ENCODE data around the gene MYL7. TPM values are rescaled to one million over a fixed set of nuclear protein-coding genes. Genes with fewer than 3 reads are reported as not detected.

The MYL7 gene
- total RNA-seq, 1 donor from 2014 or later, result not detected

GRCh38 chr7:44094883-44095592, 46.1 kb downstream of the MYL7 start:
- Mint-ChIP-seq H3K9me3 (no peaks in the 10 kb centered on the region), H3K4me3 (no peak overlapping the region), H3K27me3 (no peaks in the 10 kb centered on the region), H3K4me1 (peaks cover 21% of the 10 kb centered on the region), H3K36me3 (ENCODE audit: low read depth) (no peaks in the 10 kb centered on the region), H3K27ac (no peak overlapping the region)
- no peak for DNase-seq
- intact Hi-C loops (cut with micrococcal nuclease), result no loop called here

- intact Hi-C loops (cut with micrococcal nuclease), result no loop called here
- DNase-seq, result no peak
- Mint-ChIP-seq H3K9me3 (no peaks in the 10 kb centered on the region), H3K4me3 (no peak overlapping the region), H3K27ac (no peak overlapping the region), H3K4me1 (peaks cover 21% of the 10 kb centered on the region), H3K36me3 (ENCODE audit: low read depth) (no peaks in the 10 kb centered on the region), H3K27me3 (no peaks in the 10 kb centered on the region)
Observed at GRCh38 chr7:44094365-44094764, 46.8 kb downstream of the MYL7 start.

- H3K27me3 Mint-ChIP-seq, result no peaks in the 10 kb centered on the region
- no peak for DNase-seq
- H3K4me1 Mint-ChIP-seq, result peaks cover 22% of the 10 kb centered on the region
- intact Hi-C loops (cut with micrococcal nuclease), result no loop called here
- no peak overlapping the region for H3K4me3 Mint-ChIP-seq
- H3K27ac Mint-ChIP-seq, result no peak overlapping the region
- no peaks in the 10 kb centered on the region for H3K9me3 Mint-ChIP-seq
- H3K36me3 Mint-ChIP-seq (ENCODE audit: low read depth), result no peaks in the 10 kb centered on the region
Observed at GRCh38 chr7:44093102-44093641, 48.0 kb downstream of the MYL7 start.

Other genes starting within 250 kb of the MYL7 start
- gene URGCP, start 234.7 kb downstream of the MYL7 start, total RNA-seq, result 33.2 and 33.4 TPM in 2 replicates
- gene UBE2D4, start 214.9 kb downstream of the MYL7 start, total RNA-seq, result 16.0 and 17.2 TPM in 2 replicates
- not detected in 2 replicates for gene SPDYE1, start 143.4 kb downstream of the MYL7 start, total RNA-seq
- 127 and 131 TPM in 2 replicates for gene DBNL, start 96.6 kb downstream of the MYL7 start, total RNA-seq
- 0.42 TPM in 1 of 2 replicates, not detected in the other for gene PGAM2, start 75.8 kb downstream of the MYL7 start, total RNA-seq
- 39.3 and 41.9 TPM in 2 replicates for gene POLM, start 58.8 kb downstream of the MYL7 start, total RNA-seq
- gene AEBP1, start 37.0 kb downstream of the MYL7 start, total RNA-seq, result 21.6 and 22.2 TPM in 2 replicates
- 259 and 286 TPM in 2 replicates for gene POLD2, start 17.8 kb downstream of the MYL7 start, total RNA-seq
- gene GCK, start 48.1 kb upstream of the MYL7 start, total RNA-seq, result 1.7 and 2.0 TPM in 2 replicates
- 87.3 and 92.8 TPM in 2 replicates for gene YKT6, start 59.6 kb upstream of the MYL7 start, total RNA-seq
- 1.3 and 1.6 TPM in 2 replicates for gene CAMK2B, start 184.3 kb upstream of the MYL7 start, total RNA-seq